HUDEP-2 (cell line): ENCODE data around the gene B3GALT6.

Source experiments
- DNase-seq, 76 experiments: peaks; one replicate each; lab custom pipeline; 2025; ENCODE audit not compliant: unreplicated experiment in 76 of 76; lab: John Stamatoyannopoulos, UW

B3GALT6 gene

DNA sequence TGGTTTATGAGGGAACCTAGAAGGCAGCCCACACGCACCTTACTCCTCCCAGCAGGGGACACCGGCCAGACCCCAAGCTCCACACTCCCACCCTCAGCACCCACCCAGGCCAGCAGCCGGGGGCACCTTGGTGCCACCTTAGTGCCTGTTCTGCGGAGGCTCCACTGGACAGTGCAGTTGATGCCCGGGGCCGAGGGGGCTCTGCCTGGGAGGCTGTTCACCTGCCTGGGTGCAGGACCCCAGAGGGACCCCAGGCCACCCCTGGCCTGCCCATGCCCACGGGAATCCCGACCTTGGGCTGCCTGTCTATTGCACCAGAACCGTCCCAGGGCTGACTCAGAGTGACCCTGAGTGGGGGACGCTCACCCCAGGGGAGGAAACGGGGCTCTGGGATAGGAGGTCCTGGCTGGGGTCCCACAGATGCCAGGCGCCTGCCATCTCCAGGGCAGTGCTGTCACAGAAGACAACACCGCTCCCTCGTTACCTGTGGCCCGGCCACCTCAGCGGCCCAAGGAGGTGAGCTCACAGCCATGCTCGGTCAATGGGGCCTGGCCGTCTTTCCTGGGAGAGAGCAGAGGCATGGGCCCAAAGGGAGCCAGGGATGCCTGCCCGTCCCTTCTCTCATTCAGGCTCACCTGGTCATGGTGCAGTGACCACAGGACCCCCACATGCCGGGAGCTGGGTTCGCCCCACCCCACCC is 48.9 kb downstream of the B3GALT6 start:
- no peak for DNase-seq

DNA sequence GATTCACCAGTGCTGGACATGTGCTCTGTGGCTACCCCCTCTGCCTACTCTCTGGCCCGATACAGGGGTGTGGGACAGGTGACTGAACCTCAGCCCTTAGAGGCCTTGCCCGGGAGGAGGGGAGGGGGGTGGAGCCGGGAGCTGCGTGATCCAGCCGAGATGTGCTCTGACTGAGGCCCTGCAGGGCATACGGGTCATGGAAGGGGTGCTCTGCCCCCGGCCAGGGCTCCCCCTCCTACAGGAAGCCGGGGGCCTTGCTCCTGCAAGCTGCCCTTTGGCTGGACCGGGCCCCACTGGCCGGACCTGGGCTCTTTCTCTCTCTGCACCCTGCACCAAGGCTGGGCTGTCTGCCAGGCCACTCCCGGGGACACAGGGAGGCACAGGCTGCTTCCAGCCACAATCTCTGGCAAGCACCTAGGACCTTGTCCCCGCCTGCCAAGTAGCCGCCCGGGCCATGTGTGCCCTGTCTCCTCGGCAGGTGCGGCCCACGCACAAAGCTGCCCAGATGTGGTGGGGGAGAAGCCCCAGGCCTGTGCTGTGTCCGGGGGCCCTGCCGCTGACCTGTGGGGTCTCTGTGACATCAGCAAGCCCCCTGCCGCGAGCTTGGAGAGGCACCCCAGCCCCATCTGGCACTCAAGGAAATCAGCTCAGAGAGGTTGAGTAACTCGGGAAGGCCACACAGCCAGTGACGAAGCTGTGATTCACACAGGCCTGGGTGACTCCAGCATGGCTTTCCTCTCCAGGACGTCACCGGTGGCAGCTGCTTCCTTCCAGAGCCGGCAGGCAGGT is 49.7 kb downstream of the B3GALT6 start:
- peak in 45 of 76 experiments; percentile 8 to 62 (median 35) for DNase-seq

DNA sequence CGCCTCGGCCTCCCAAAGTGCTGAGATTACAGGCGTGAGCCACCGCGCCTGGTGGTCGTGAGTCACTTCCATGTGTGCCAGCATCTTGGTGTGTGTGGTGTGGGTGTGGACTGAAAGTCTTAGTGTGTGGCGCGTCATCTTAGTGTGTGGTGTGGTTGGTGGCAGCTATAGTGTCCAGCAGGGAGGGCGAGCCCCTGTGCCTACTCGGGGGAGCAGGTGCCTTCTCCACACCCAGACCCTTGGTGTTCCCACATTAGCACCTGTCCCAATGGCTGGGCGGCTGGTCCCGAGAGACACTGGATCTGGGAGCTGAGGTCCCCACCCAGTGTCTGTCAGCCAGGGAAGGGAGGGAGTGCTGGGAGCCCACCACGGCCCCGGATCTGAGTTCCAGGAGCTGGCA is 51.0 kb downstream of the B3GALT6 start:
- no peak for DNase-seq

DNA sequence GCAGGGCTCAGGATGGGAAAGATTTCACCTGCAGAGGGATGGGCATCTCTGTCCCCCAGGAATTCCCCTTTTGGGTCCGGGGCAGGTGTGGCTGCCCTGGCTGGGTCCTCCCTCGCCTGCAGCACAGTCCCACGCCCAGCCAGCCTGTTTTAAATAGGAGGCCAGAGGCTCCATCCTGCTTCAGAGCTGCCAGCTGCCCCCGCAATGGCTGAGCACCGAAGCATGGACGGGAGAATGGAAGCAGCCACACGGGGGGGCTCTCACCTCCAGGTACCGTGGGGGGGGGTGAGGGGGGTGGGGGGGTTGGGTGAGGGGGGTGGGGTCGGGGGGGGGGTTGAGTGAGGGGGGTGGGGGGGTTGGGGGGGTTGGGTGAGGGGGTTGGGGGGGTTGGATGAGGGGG is 51.8 kb downstream of the B3GALT6 start:
- peak in 2 of 76 experiments; percentile 17 to 18 for DNase-seq
